ENCODE data around the gene BTN3A1. TPM values are rescaled to one million over a fixed set of nuclear protein-coding genes. Genes with fewer than 3 reads are reported as not detected.

BTN3A1 gene
- total and polyA plus RNA-seq, 2 experiments from 2014 or later = 1.9 to 3.5 TPM

DNA sequence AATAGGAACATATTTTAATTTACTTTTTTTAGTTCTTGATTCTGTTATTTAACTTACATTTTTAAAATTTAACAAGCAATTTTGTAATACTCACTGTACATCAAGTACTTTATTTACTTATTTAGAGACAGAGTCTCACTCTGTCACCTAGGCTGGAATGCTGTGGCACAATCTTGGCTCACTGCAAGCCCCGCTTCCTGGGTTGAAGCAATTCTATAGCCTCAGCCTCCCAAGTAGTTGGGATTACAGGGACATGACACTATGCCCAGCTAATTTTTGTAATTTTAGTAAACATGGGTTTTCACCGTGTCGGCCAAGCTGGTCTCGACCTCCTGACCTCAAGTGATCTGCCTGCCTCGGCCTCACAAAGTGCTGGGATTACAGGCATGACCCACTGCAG lies 45.2 kb downstream of the BTN3A1 start:
- H3K27me3 ChIP-seq = no peaks in the 10 kb centered on the region
- H3K9me3 ChIP-seq (ENCODE audit: low read depth) = no peaks in the 10 kb centered on the region

DNA sequence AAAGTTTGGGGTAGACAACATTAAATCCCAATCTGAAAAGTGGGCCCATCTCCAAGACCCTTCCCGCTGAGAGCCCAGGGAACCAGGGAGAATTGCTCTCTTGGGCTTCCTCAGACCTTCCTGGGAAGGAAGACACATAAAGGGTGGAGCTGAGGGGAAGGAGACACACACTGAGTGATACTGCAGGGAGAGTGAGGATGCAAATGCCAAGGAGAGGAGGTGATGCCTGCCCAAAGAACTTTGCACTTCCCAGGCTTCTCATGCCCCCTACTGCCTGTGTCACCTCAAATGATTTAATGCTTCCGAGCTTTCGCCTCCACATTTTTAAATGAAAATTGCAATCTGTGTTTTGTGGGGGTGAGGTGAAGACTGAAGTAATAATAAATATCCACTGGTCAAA lies 48.2 kb downstream of the BTN3A1 start:
- TF ChIP-seq, protein P1, sequence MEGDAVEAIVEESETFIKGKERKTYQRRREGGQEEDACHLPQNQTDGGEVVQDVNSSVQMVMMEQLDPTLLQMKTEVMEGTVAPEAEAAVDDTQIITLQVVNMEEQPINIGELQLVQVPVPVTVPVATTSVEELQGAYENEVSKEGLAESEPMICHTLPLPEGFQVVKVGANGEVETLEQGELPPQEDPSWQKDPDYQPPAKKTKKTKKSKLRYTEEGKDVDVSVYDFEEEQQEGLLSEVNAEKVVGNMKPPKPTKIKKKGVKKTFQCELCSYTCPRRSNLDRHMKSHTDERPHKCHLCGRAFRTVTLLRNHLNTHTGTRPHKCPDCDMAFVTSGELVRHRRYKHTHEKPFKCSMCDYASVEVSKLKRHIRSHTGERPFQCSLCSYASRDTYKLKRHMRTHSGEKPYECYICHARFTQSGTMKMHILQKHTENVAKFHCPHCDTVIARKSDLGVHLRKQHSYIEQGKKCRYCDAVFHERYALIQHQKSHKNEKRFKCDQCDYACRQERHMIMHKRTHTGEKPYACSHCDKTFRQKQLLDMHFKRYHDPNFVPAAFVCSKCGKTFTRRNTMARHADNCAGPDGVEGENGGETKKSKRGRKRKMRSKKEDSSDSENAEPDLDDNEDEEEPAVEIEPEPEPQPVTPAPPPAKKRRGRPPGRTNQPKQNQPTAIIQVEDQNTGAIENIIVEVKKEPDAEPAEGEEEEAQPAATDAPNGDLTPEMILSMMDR (IDR thresholded peaks at IDR 0.05; ENCODE audit: low read depth, low read length) = no peak
- Histone ChIP-seq H3K36me3 (no peaks in the 10 kb centered on the region), H3K9me3 (ENCODE audit: low read depth) (no peaks in the 10 kb centered on the region), H3K27me3 (no peaks in the 10 kb centered on the region), H3K4me3 (no peak overlapping the region), H3K27ac (no peak overlapping the region), H3K4me1 (ENCODE audit: low read depth) (no peaks in the 10 kb centered on the region)
- no peak for DNase-seq (ENCODE audit: low read depth in 1 of 2, low spot score in 1 of 2)

More for the DNA sequence above, 45.2 kb downstream of the BTN3A1 start:
- no peak for DNase-seq (ENCODE audit: low read depth in 1 of 2, low spot score in 1 of 2)
- H3K27ac ChIP-seq = no peak overlapping the region
- no peaks in the 10 kb centered on the region for H3K36me3 ChIP-seq
- TF ChIP-seq, protein P1 (IDR thresholded peaks at IDR 0.05; ENCODE audit: low read depth, low read length) = no peak
- H3K4me1 ChIP-seq (ENCODE audit: low read depth) = no peaks in the 10 kb centered on the region
- H3K4me3 ChIP-seq = no peak overlapping the region

DNA sequence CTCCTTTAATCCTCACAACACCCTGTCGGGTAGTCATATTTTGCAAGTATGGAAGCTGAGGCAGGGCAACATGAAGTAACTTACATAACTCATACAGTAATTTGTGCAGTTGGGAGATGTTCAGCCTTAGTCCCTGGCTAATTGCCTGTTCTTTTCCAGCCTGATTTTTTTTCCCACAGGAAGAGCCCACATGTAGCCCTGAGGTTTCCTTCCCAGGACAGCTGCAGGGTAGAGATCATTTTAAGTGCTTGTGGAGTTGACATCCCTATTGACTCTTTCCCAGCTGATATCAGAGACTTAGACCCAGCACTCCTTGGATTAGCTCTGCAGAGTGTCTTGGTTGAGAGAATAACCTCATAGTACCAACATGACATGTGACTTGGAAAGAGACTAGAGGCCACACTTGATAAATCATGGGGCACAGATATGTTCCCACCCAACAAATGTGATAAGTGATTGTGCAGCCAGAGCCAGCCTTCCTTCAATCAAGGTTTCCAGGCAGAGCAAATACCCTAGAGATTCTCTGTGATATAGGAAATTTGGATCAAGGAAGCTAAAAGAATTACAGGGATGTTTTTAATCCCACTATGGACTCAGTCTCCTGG lies 50.7 kb downstream of the BTN3A1 start:
- Histone ChIP-seq H3K4me3 (no peak overlapping the region), H3K4me1 (ENCODE audit: low read depth) (peaks cover 5% of the 10 kb centered on the region), H3K27ac (no peak overlapping the region), H3K9me3 (ENCODE audit: low read depth) (no peaks in the 10 kb centered on the region), H3K27me3 (no peaks in the 10 kb centered on the region), H3K36me3 (no peaks in the 10 kb centered on the region)
- TF ChIP-seq, protein P1 (IDR thresholded peaks at IDR 0.05; ENCODE audit: low read depth, low read length) = no peak
- no peak for DNase-seq (ENCODE audit: low read depth in 1 of 2, low spot score in 1 of 2)

DNA sequence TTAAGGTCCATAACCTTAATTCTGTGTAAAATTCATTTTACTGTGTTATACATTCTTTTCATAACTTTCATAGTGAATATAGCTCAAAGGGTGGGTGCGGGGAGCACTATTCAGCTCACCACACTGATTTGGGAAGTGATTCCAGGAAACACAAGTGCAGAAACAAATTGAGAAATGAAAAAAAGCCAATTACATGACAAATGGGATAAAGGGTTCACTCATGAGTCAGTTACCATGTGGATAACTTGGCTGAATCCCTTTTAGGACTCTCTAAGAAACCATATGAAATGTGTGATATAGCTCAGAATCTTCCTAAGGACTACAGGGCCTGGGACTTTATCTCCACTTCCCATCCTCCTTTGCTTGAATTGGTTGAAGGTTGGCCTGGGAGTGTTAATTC lies 52.6 kb downstream of the BTN3A1 start:
- Histone ChIP-seq H3K36me3 (no peaks in the 10 kb centered on the region), H3K27me3 (no peaks in the 10 kb centered on the region), H3K4me3 (no peak overlapping the region), H3K9me3 (ENCODE audit: low read depth) (no peaks in the 10 kb centered on the region), H3K4me1 (ENCODE audit: low read depth) (peaks cover 5% of the 10 kb centered on the region), H3K27ac (no peak overlapping the region)
- peak in 1 of 2 donors; percentile 25 for DNase-seq (ENCODE audit: low read depth in 1 of 2, low spot score in 1 of 2)
- TF ChIP-seq, protein P1 (IDR thresholded peaks at IDR 0.05; ENCODE audit: low read depth, low read length) = no peak

DNA sequence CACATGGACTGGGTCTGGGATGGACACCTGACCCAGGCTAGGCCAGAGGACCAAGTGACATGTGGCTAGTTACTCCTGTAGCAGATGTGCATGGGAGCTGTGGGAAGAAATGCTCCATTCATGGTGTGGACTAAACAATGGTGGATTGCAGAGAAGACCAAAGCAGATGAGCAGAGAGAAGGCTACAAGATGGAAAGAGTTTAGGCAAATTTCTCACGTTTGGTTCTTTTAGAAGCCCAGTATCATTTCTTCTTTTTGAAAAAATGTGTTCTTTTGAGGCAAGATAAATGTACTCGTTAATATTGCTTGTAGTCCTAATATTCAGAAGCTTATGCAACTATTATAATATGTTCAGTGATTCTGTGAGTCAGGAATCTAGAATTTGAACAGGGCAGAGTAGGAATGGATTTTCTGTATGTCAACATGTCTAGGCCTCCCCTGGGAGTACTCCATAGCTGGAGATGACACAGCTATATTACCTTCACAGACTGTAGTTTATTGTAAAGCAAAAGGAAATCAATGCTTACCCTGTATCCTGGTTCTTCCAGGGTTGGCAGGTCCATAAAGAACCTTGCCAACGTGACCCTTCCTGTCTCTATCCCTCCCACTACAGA lies 53.4 kb downstream of the BTN3A1 start:
- Histone ChIP-seq H3K27ac (no peak overlapping the region), H3K4me3 (no peak overlapping the region), H3K27me3 (no peaks in the 10 kb centered on the region), H3K9me3 (ENCODE audit: low read depth) (no peaks in the 10 kb centered on the region), H3K4me1 (ENCODE audit: low read depth) (peaks cover 5% of the 10 kb centered on the region), H3K36me3 (peaks cover 4% of the 10 kb centered on the region)
- no peak for DNase-seq (ENCODE audit: low read depth in 1 of 2, low spot score in 1 of 2)
- TF ChIP-seq, protein P1 (IDR thresholded peaks at IDR 0.05; ENCODE audit: low read depth, low read length) = no peak

Measured in cardiac muscle cell (in vitro differentiated cells and primary cell).